HG02885 (cell line): ENCODE data around the gene ETHE1.

Source experiments
- ATAC-seq: cut with Tn5 transposase; IDR thresholded peaks from one replicate; pipeline ENCODE4 v1.9.1; 2021; ENCODE audit warnings: mild to moderate bottlenecking; ENCODE audit not compliant: unreplicated experiment, poor library complexity

Gene ETHE1

GRCh38 chr19:43526884-43527859 is at the start of gene ETHE1:
Gene ETHE1, minus strand, starts transcription at chr19:43527201. Its CDS starts 24 bp downstream, at chr19:43527177.
- peak; percentile 79 for ATAC-seq

GRCh38 chr19:43575955-43576878 is 49.2 kb upstream of the ETHE1 start:
- ATAC-seq, result no peak

GRCh38 chr19:43575156-43575950 is 48.4 kb upstream of the ETHE1 start, which contains the start of the genes PINLYP and XRCC1:
Gene PINLYP, plus strand, starts transcription at chr19:43575801. Its CDS starts 1,391 bp downstream, at chr19:43577192.
Gene XRCC1, minus strand, starts transcription at chr19:43575527. Its CDS starts 69 bp downstream, at chr19:43575458.
- ATAC-seq, result peak; percentile 97

- no peak for ATAC-seq
Observed at GRCh38 chr19:43574424-43575155, 47.6 kb upstream of the ETHE1 start.

- no peak for ATAC-seq
Observed at GRCh38 chr19:43572171-43572588, 45.2 kb upstream of the ETHE1 start.

- ATAC-seq, result no peak
Observed at GRCh38 chr19:43570174-43570791, 43.3 kb upstream of the ETHE1 start.

- ATAC-seq, result no peak
Observed at GRCh38 chr19:43569657-43570056, 42.7 kb upstream of the ETHE1 start.

GRCh38 chr19:43564800-43565199 is 37.8 kb upstream of the ETHE1 start:
- ATAC-seq, result no peak

- ATAC-seq, result no peak
Observed at GRCh38 chr19:43563816-43564457, 36.9 kb upstream of the ETHE1 start.

- ATAC-seq, result no peak
Observed at GRCh38 chr19:43562698-43563241, 35.8 kb upstream of the ETHE1 start.

- ATAC-seq, result no peak
Observed at GRCh38 chr19:43562226-43562697, 35.3 kb upstream of the ETHE1 start.

- ATAC-seq, result no peak
Observed at GRCh38 chr19:43561139-43561970, 34.4 kb upstream of the ETHE1 start.

GRCh38 chr19:43560687-43561086 is 33.7 kb upstream of the ETHE1 start:
- ATAC-seq, result no peak

GRCh38 chr19:43555185-43555770 is 28.3 kb upstream of the ETHE1 start:
- no peak for ATAC-seq

GRCh38 chr19:43554317-43554895 is 27.4 kb upstream of the ETHE1 start:
- ATAC-seq, result no peak

GRCh38 chr19:43553656-43554055 is 26.7 kb upstream of the ETHE1 start:
- ATAC-seq, result no peak
